ENCODE data around the gene LYPD1.

DNA sequence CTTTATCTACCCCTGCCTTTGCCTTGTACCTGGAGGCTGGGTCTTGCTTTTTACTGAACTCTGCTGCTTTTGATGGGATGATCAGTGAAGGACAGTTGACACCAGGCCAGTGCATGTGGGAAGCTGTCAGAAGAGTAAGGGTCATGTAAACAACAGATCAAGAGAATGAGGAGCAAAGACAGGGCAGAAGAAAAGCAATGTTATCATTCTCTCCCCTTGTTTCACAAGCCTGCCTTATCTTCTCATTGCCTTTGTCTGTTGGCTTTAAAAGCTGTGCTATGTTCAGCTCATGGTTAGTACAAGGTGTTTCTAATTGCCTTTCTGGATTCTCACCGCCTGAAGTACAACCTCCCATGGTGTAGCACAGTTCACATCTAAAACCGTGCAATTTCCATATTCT, 27.6 kb downstream of the LYPD1 start:
- TF ChIP-seq POLR2A (IDR thresholded peaks at IDR 0.05; ENCODE audit: borderline replicate concordance, extremely low read depth, insufficient read depth, insufficient read length) (no peak), CTCF (IDR thresholded peaks at IDR 0.05 in 2 of 3, conservative IDR thresholded peaks at IDR 0.05 in 1 of 3; ENCODE audit: borderline replicate concordance in 1 of 3, insufficient read depth in 1 of 3, low read depth in 2 of 3, low read length in 2 of 3) (no peak), POLR2AphosphoS5 (IDR thresholded peaks at IDR 0.05; ENCODE audit: low read depth, low read length) (no peak), EGR1 (IDR thresholded peaks at IDR 0.05; ENCODE audit: low read depth) (no peak), EZH2phosphoT487 (IDR thresholded peaks at IDR 0.05; ENCODE audit: borderline replicate concordance) (no peak), CBX3 (IDR thresholded peaks at IDR 0.05; ENCODE audit: low read depth) (no peak), YY1 (IDR thresholded peaks at IDR 0.05; ENCODE audit: extremely low read depth, insufficient replicate concordance, low read depth, low read length) (no peak), EZH2 (IDR thresholded peaks at IDR 0.05) (no peak)
- TF ChIP-seq, protein P1, sequence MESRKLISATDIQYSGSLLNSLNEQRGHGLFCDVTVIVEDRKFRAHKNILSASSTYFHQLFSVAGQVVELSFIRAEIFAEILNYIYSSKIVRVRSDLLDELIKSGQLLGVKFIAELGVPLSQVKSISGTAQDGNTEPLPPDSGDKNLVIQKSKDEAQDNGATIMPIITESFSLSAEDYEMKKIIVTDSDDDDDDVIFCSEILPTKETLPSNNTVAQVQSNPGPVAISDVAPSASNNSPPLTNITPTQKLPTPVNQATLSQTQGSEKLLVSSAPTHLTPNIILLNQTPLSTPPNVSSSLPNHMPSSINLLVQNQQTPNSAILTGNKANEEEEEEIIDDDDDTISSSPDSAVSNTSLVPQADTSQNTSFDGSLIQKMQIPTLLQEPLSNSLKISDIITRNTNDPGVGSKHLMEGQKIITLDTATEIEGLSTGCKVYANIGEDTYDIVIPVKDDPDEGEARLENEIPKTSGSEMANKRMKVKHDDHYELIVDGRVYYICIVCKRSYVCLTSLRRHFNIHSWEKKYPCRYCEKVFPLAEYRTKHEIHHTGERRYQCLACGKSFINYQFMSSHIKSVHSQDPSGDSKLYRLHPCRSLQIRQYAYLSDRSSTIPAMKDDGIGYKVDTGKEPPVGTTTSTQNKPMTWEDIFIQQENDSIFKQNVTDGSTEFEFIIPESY (IDR thresholded peaks at IDR 0.05; ENCODE audit: extremely low read depth, insufficient replicate concordance, low read length), result no peak
- TF ChIP-seq, protein P2, sequence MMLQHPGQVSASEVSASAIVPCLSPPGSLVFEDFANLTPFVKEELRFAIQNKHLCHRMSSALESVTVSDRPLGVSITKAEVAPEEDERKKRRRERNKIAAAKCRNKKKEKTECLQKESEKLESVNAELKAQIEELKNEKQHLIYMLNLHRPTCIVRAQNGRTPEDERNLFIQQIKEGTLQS (IDR thresholded peaks at IDR 0.05), result no peak
